ENCODE measurements around the gene DERL3.

Gene DERL3

DNA sequence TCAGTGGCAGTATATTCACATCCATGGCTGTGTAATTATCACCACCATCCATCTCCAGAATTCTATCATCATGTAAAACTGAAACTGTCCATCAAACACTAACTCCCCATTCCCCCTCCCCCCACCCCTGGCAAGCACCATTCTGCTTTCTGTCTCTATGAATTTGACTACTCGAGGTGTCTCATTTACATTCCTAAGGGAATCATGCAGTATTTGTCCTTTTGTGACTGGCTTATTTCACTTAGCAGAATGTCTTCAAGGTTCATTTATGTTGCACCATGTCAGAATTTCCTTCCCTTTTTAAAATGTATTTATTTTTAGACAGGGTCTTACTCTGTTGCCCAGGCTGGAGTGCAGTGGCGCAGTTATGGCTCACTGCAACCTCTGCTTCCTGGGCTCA is 20.3 kb downstream of the DERL3 start:
- H3K36me3 ChIP-seq (ENCODE audit: control insufficient read depth in 2 of 2, insufficient read depth in 1 of 2, low read length in 2 of 2), result peaks cover 58 to 90% of the 10 kb centered on the region in 2 experiments
- POLR2A ChIA-PET, result no interaction called here

DNA sequence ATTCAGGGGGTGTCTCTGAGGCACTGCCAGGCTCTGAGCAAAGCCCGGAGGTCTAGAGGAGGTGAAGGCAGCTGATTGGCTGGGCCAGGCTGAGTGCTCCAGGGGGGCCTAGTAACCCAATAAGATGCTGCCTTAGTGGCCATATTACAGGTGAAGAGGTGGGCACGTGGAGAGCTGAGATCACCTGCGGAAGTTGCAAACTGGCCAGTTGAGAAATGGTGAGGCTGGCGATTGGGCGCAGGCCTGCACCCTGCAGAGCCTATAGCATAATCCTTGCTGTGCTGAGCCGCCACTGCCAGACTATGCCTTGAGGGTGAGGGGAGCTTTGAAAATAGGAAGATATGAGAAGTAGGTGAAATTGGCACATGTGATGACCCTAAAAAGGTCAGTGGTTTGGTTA is 21.7 kb downstream of the DERL3 start:
- ChIA-PET POLR2A (no interaction called here), CTCF (no interaction called here)
- TF ChIP-seq ZNF223 (tag by site-specific recombination; IDR thresholded peaks at IDR 0.05), result no peak
- TF ChIP-seq, protein P1, sequence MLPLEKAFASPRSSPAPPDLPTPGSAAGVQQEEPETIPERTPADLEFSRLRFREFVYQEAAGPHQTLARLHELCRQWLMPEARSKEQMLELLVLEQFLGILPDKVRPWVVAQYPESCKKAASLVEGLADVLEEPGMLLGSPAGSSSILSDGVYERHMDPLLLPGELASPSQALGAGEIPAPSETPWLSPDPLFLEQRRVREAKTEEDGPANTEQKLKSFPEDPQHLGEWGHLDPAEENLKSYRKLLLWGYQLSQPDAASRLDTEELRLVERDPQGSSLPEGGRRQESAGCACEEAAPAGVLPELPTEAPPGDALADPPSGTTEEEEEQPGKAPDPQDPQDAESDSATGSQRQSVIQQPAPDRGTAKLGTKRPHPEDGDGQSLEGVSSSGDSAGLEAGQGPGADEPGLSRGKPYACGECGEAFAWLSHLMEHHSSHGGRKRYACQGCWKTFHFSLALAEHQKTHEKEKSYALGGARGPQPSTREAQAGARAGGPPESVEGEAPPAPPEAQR (tag by site-specific recombination; IDR thresholded peaks at IDR 0.05), result no peak
- no peak for TF ChIP-seq ZNF302 (tag by site-specific recombination; IDR thresholded peaks at IDR 0.05; ENCODE audit: low read depth)
- TF ChIP-seq ZNF501 (tag by site-specific recombination; IDR thresholded peaks at IDR 0.05), result no peak
- TF ChIP-seq, protein P2, sequence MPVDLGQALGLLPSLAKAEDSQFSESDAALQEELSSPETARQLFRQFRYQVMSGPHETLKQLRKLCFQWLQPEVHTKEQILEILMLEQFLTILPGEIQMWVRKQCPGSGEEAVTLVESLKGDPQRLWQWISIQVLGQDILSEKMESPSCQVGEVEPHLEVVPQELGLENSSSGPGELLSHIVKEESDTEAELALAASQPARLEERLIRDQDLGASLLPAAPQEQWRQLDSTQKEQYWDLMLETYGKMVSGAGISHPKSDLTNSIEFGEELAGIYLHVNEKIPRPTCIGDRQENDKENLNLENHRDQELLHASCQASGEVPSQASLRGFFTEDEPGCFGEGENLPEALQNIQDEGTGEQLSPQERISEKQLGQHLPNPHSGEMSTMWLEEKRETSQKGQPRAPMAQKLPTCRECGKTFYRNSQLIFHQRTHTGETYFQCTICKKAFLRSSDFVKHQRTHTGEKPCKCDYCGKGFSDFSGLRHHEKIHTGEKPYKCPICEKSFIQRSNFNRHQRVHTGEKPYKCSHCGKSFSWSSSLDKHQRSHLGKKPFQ (tag by site-specific recombination; IDR thresholded peaks at IDR 0.05), result no peak
- no peak for TF ChIP-seq ZNF133 (tag by site-specific recombination; IDR thresholded peaks at IDR 0.05)
- no peak for TF ChIP-seq IKZF3 (tag by site-specific recombination; IDR thresholded peaks at IDR 0.05)
- TF ChIP-seq ZNF558 (tag by site-specific recombination; IDR thresholded peaks at IDR 0.05), result no peak
- TF ChIP-seq HOXD13 (CRISPR knock-in tag; IDR thresholded peaks at IDR 0.05; ENCODE audit: borderline replicate concordance), result no peak
- no peak overlapping the region for H3K27ac ChIP-seq (ENCODE audit: extremely low read depth, low read depth, low read length)
- H3K4me1 ChIP-seq (ENCODE audit: control insufficient read depth, insufficient read depth, low read length), result no peaks in the 10 kb centered on the region
- peaks cover 53 to 83% of the 10 kb centered on the region in 2 experiments for H3K36me3 ChIP-seq (ENCODE audit: control insufficient read depth in 2 of 2, insufficient read depth in 1 of 2, low read length in 2 of 2)
- no peak overlapping the region for H3K4me3 ChIP-seq (ENCODE audit: low read depth, low read length)
- no peaks in the 10 kb centered on the region for H3K9me3 ChIP-seq (ENCODE audit: control insufficient read depth, insufficient read depth, low read depth, low read length)

More for the DNA sequence above, 20.3 kb downstream of the DERL3 start:
- no peaks in the 10 kb centered on the region for H3K9me3 ChIP-seq (ENCODE audit: control insufficient read depth, insufficient read depth, low read depth, low read length)
- CTCF ChIA-PET, result no interaction called here
- H3K27ac ChIP-seq (ENCODE audit: extremely low read depth, low read depth, low read length), result no peak overlapping the region
- TF ChIP-seq ZNF529 (tag by site-specific recombination; IDR thresholded peaks at IDR 0.05; ENCODE audit: insufficient replicate concordance), result no peak
- no peak for TF ChIP-seq ZSCAN16 (tag by site-specific recombination; IDR thresholded peaks at IDR 0.05)
- no peak for TF ChIP-seq ZEB2 (tag by site-specific recombination; IDR thresholded peaks at IDR 0.05)
- TF ChIP-seq ZNF416 (tag by site-specific recombination; IDR thresholded peaks at IDR 0.05), result no peak
- TF ChIP-seq GLI2 (tag by site-specific recombination; IDR thresholded peaks at IDR 0.05; ENCODE audit: borderline replicate concordance, low read depth), result no peak
- no peak for TF ChIP-seq ZXDB (tag by site-specific recombination; IDR thresholded peaks at IDR 0.05)
- no peak for TF ChIP-seq ZNF530 (tag by site-specific recombination; IDR thresholded peaks at IDR 0.05; ENCODE audit: low read depth)
- TF ChIP-seq, protein P3, sequence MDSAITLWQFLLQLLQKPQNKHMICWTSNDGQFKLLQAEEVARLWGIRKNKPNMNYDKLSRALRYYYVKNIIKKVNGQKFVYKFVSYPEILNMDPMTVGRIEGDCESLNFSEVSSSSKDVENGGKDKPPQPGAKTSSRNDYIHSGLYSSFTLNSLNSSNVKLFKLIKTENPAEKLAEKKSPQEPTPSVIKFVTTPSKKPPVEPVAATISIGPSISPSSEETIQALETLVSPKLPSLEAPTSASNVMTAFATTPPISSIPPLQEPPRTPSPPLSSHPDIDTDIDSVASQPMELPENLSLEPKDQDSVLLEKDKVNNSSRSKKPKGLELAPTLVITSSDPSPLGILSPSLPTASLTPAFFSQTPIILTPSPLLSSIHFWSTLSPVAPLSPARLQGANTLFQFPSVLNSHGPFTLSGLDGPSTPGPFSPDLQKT (IDR thresholded peaks at IDR 0.05; ENCODE audit: borderline replicate concordance, low read depth, low read length), result no peak
- no peak for TF ChIP-seq SETDB1 (IDR thresholded peaks at IDR 0.05; ENCODE audit: insufficient read length, low read length)
- TF ChIP-seq ZNF654 (tag by site-specific recombination; IDR thresholded peaks at IDR 0.05; ENCODE audit: low read depth), result no peak
- TF ChIP-seq, protein P4, sequence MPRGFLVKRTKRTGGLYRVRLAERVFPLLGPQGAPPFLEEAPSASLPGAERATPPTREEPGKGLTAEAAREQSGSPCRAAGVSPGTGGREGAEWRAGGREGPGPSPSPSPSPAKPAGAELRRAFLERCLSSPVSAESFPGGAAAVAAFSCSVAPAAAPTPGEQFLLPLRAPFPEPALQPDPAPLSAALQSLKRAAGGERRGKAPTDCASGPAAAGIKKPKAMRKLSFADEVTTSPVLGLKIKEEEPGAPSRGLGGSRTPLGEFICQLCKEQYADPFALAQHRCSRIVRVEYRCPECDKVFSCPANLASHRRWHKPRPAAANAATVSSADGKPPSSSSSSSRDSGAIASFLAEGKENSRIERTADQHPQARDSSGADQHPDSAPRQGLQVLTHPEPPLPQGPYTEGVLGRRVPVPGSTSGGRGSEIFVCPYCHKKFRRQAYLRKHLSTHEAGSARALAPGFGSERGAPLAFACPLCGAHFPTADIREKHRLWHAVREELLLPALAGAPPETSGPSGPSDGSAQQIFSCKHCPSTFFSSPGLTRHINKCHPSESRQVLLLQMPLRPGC (tag by site-specific recombination; IDR thresholded peaks at IDR 0.05), result no peak
- no peak for TF ChIP-seq ZNF140 (tag by site-specific recombination; IDR thresholded peaks at IDR 0.05)
- no peaks in the 10 kb centered on the region for H3K4me1 ChIP-seq (ENCODE audit: control insufficient read depth, insufficient read depth, low read length)
- H3K4me3 ChIP-seq (ENCODE audit: low read depth, low read length), result no peak overlapping the region

All from HEK293 (cell line).